ENCODE measurements around the gene PDE4D.

GRCh38 chr5:59416451-59416850 lies 477.1 kb downstream of the PDE4D start:
- TF ChIP-seq POLR2A (IDR thresholded peaks at IDR 0.05) (no peak), CTCF (IDR thresholded peaks at IDR 0.05) (no peak)

All from heart left ventricle (tissue), 13 donors.